C4-2B (cell line): ENCODE measurements around the gene TOP3B.

Experiments
- CTCF ChIP-seq: fragments of 450-650 bp; conservative IDR thresholded peaks from 2 replicates; pipeline ENCODE4 v1.5.1; 2017; ENCODE audit warnings: mild to moderate bottlenecking
- ZFX ChIP-seq: fragments of 450-650 bp; IDR thresholded peaks from 2 replicates; pipeline ENCODE4 v1.6.1; 2017

- TF ChIP-seq CTCF (no peak), ZFX (no peak)
Measured at GRCh38 chr22:22014285-22014659, 31.7 kb upstream of the TOP3B start.
